Measurements from ENCODE around the gene B4GALT4.
"Not testable (repeated sequence)": the region's sequence is repeated elsewhere in the genome, so short reads cannot be mapped to it uniquely, and the experiment has no call there.

B4GALT4 gene

GRCh38 chr3:119279101-119279554, 38.5 kb upstream of the B4GALT4 start:
- ChIA-PET CTCF (no interaction called here), POLR2A (no interaction called here)
- TF ChIP-seq SP1 (IDR thresholded peaks at IDR 0.05), result no peak
- no peak for TF ChIP-seq FOXK2 (IDR thresholded peaks at IDR 0.05)
- no peak for TF ChIP-seq ZNF384 (IDR thresholded peaks at IDR 0.05)
- no peak for TF ChIP-seq ARNT (IDR thresholded peaks at IDR 0.05)
- no peak for TF ChIP-seq CTBP1 (IDR thresholded peaks at IDR 0.05; ENCODE audit: borderline replicate concordance)
- TF ChIP-seq FOXA1 (IDR thresholded peaks at IDR 0.05), result no peak
- no peak for TF ChIP-seq LEF1 (IDR thresholded peaks at IDR 0.05; ENCODE audit: borderline replicate concordance)
- TF ChIP-seq HDGF (IDR thresholded peaks at IDR 0.05; ENCODE audit: borderline replicate concordance), result no peak
- TF ChIP-seq ELF4 (IDR thresholded peaks at IDR 0.05), result no peak
- no peak for TF ChIP-seq BHLHE40 (IDR thresholded peaks at IDR 0.05; ENCODE audit: borderline replicate concordance)
- no peak for TF ChIP-seq NFRKB (IDR thresholded peaks at IDR 0.05)
- TF ChIP-seq SUZ12 (IDR thresholded peaks at IDR 0.05), result no peak
- no peak for TF ChIP-seq L3MBTL2 (conservative IDR thresholded peaks at IDR 0.05)
- DNase-seq (ENCODE audit: extremely low spot score), result no peak

- ChIA-PET CTCF (no interaction called here), POLR2A (no interaction called here)
- TF ChIP-seq FOXM1 (IDR thresholded peaks at IDR 0.05; ENCODE audit: borderline replicate concordance), result no peak
- no peak for TF ChIP-seq SP1 (IDR thresholded peaks at IDR 0.05)
- no peak for TF ChIP-seq TARDBP (IDR thresholded peaks at IDR 0.05)
- no peak for TF ChIP-seq ARNT (IDR thresholded peaks at IDR 0.05)
- no peak for TF ChIP-seq ELF4 (IDR thresholded peaks at IDR 0.05)
- no peak for TF ChIP-seq LEF1 (IDR thresholded peaks at IDR 0.05; ENCODE audit: borderline replicate concordance)
- no peak for TF ChIP-seq SUZ12 (IDR thresholded peaks at IDR 0.05)
- TF ChIP-seq PKNOX1 (IDR thresholded peaks at IDR 0.05), result no peak
- TF ChIP-seq ZNF384 (IDR thresholded peaks at IDR 0.05), result no peak
- no peak for TF ChIP-seq HDGF (IDR thresholded peaks at IDR 0.05; ENCODE audit: borderline replicate concordance)
- no peak for TF ChIP-seq FOXK2 (IDR thresholded peaks at IDR 0.05)
- TF ChIP-seq L3MBTL2 (conservative IDR thresholded peaks at IDR 0.05), result no peak
- TF ChIP-seq NFRKB (IDR thresholded peaks at IDR 0.05), result no peak
- TF ChIP-seq CTBP1 (IDR thresholded peaks at IDR 0.05; ENCODE audit: borderline replicate concordance), result no peak
- DNase-seq (ENCODE audit: extremely low spot score), result no peak
Observed at GRCh38 chr3:119276680-119277079, 36.0 kb upstream of the B4GALT4 start.

- POLR2A ChIA-PET; DNase-seq (ENCODE audit: extremely low spot score); CTCF ChIA-PET: not testable (repeated sequence)
Observed at GRCh38 chr3:119270212-119270611, 29.5 kb upstream of the B4GALT4 start.

GRCh38 chr3:119261055-119261454, 20.4 kb upstream of the B4GALT4 start:
- ChIA-PET POLR2A (no interaction called here), CTCF (no interaction called here)
- TF ChIP-seq FOXK2 (IDR thresholded peaks at IDR 0.05) (no peak), FOXA1 (IDR thresholded peaks at IDR 0.05) (no peak), NFRKB (IDR thresholded peaks at IDR 0.05) (no peak), ELF4 (IDR thresholded peaks at IDR 0.05) (no peak), L3MBTL2 (conservative IDR thresholded peaks at IDR 0.05) (no peak), CTBP1 (IDR thresholded peaks at IDR 0.05; ENCODE audit: borderline replicate concordance) (no peak), SP1 (IDR thresholded peaks at IDR 0.05) (no peak), HDGF (IDR thresholded peaks at IDR 0.05; ENCODE audit: borderline replicate concordance) (no peak), BHLHE40 (IDR thresholded peaks at IDR 0.05; ENCODE audit: borderline replicate concordance) (no peak), ZNF384 (IDR thresholded peaks at IDR 0.05) (no peak), FOXM1 (IDR thresholded peaks at IDR 0.05; ENCODE audit: borderline replicate concordance) (no peak), SUZ12 (IDR thresholded peaks at IDR 0.05) (no peak), LEF1 (IDR thresholded peaks at IDR 0.05; ENCODE audit: borderline replicate concordance) (no peak), ARNT (IDR thresholded peaks at IDR 0.05) (no peak), TARDBP (IDR thresholded peaks at IDR 0.05) (no peak), PKNOX1 (IDR thresholded peaks at IDR 0.05) (no peak)
- DNase-seq (ENCODE audit: extremely low spot score), result no peak

- TF ChIP-seq TARDBP (IDR thresholded peaks at IDR 0.05) (no peak), ZNF384 (IDR thresholded peaks at IDR 0.05) (no peak), FOXK2 (IDR thresholded peaks at IDR 0.05) (no peak), L3MBTL2 (conservative IDR thresholded peaks at IDR 0.05) (no peak), PKNOX1 (IDR thresholded peaks at IDR 0.05) (no peak), ARNT (IDR thresholded peaks at IDR 0.05) (no peak), BHLHE40 (IDR thresholded peaks at IDR 0.05; ENCODE audit: borderline replicate concordance) (no peak), FOXM1 (IDR thresholded peaks at IDR 0.05; ENCODE audit: borderline replicate concordance) (no peak), CTBP1 (IDR thresholded peaks at IDR 0.05; ENCODE audit: borderline replicate concordance) (no peak), LEF1 (IDR thresholded peaks at IDR 0.05; ENCODE audit: borderline replicate concordance) (no peak), FOXA1 (IDR thresholded peaks at IDR 0.05) (no peak), NFRKB (IDR thresholded peaks at IDR 0.05) (no peak), SUZ12 (IDR thresholded peaks at IDR 0.05) (no peak), HDGF (IDR thresholded peaks at IDR 0.05; ENCODE audit: borderline replicate concordance) (no peak), SP1 (IDR thresholded peaks at IDR 0.05) (no peak), ELF4 (IDR thresholded peaks at IDR 0.05) (no peak)
- DNase-seq (ENCODE audit: extremely low spot score), result no peak
- ChIA-PET POLR2A (no interaction called here), CTCF (no interaction called here)
Observed at GRCh38 chr3:119259821-119260220, 19.1 kb upstream of the B4GALT4 start.

GRCh38 chr3:119258915-119259314, 18.2 kb upstream of the B4GALT4 start:
- CTCF ChIA-PET, result interaction anchor here (0.6 kb wide), 1 partner anchor 86 kb away, joined by 3 read pairs; no protein-coding TSS in a partner anchor
- TF ChIP-seq LEF1 (IDR thresholded peaks at IDR 0.05; ENCODE audit: borderline replicate concordance) (no peak), FOXK2 (IDR thresholded peaks at IDR 0.05) (no peak), HDGF (IDR thresholded peaks at IDR 0.05; ENCODE audit: borderline replicate concordance) (no peak), ZNF384 (IDR thresholded peaks at IDR 0.05) (no peak), CTBP1 (IDR thresholded peaks at IDR 0.05; ENCODE audit: borderline replicate concordance) (no peak), ELF4 (IDR thresholded peaks at IDR 0.05) (no peak), NFRKB (IDR thresholded peaks at IDR 0.05) (no peak), L3MBTL2 (conservative IDR thresholded peaks at IDR 0.05) (no peak), SUZ12 (IDR thresholded peaks at IDR 0.05) (no peak), SP1 (IDR thresholded peaks at IDR 0.05) (no peak), BHLHE40 (IDR thresholded peaks at IDR 0.05; ENCODE audit: borderline replicate concordance) (no peak), FOXA1 (IDR thresholded peaks at IDR 0.05) (no peak), TARDBP (IDR thresholded peaks at IDR 0.05) (no peak), FOXM1 (IDR thresholded peaks at IDR 0.05; ENCODE audit: borderline replicate concordance) (no peak), ARNT (IDR thresholded peaks at IDR 0.05) (no peak), PKNOX1 (IDR thresholded peaks at IDR 0.05) (no peak)
- POLR2A ChIA-PET, result no interaction called here
- no peak for DNase-seq (ENCODE audit: extremely low spot score)

Data from HEK293T (cell line).